KBM-7 (cell line): ENCODE results near the gene VSIG4.

Source experiments
- DNase-seq: peaks from one replicate; pipeline ENCODE4 v3.0.0-alpha.2; 2015
- in situ Hi-C: fragments of 300-500 bp; cut with MboI; formaldehyde crosslinking; loops from 2 replicates; pipeline ENCODE4 v1.14.3; 2020; ENCODE audit warnings: low sequenced_read_pairs, low pct_unique_long_range_greater_than_20kb, mixed read lengths

The VSIG4 gene

DNA sequence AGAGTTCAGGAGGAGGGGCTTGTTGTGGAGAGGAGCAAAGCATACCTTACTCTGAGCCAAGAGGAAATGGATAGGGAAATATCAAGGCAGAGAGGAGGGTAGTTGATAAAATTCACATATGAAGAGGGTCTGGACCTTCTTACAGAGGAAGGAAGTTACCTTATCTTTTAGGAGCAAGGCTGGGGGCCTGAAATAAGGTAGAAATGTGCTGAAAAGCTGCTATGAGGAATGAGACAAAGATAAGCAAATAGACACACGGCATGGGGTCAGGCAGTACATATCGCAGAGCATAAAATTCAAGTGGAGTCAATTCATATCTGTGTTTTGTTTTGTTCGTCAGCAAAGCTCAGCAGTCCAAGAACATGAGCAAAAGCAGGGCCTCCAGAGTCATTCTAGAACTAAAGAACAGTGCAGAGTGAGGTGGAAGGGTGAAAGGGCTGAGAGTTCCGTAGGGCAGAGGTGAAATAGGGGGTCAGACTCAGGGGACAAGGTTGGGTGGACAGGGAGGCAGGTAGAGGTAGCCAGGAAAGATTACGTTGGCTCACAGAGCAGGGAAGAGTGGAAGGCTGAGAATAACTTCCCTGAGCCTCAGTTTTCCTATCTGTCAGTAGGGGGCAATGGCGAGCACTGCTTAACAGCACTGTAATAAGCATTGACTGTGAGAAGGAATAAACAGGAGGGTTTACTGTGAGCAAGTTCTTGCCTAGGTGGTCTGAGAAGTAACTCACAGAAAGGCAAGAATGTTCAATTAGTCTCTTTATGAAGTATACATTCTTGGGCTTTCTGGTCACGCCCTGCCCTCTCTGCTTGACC lies 9.2 kb downstream of the VSIG4 start:
- in situ Hi-C loops = no loop called here
- peak; percentile 71 for DNase-seq

DNA sequence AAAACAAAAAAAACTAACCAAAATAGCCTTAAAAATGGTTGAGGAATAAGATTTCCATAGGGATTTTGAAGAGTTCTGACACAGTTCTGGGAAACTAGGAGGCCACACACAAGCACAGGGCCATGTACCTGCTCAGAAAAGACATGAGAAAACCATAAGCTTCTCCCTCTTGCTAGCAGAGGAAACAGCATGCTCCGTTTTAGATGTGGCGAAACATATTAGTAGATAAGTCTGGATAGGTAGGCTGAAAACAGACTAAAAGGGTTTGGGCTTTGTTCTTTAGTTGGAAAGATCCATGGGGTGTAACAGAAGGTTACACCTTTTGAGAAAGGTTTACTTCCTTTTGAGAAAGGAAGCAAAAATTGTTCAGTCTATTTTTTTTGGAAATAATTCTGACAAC lies 10.9 kb downstream of the VSIG4 start:
- in situ Hi-C loops = no loop called here
- no peak for DNase-seq

DNA sequence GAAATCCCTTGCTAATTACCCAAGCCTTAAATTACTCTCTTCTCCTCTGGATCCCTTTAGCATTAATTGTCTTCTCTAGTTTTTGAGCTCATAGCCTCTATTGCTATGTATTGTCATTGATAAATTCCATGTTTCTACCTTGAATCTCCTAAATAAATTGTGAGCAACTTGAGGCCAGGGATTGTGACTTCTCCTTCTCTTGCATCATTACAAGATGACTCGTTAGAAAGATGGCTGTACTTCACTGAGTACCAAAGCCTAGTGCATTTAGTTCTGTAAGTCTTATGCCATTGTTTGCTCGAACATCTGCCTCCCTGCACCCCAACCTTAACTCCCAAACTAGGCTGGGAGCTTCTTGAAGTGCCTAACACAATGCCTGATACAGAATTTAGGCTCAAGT lies 15.3 kb downstream of the VSIG4 start:
- in situ Hi-C loops = loop anchor here (25.0 kb wide), 1 partner anchor 437 kb away; no protein-coding TSS in a partner anchor
- DNase-seq = no peak

DNA sequence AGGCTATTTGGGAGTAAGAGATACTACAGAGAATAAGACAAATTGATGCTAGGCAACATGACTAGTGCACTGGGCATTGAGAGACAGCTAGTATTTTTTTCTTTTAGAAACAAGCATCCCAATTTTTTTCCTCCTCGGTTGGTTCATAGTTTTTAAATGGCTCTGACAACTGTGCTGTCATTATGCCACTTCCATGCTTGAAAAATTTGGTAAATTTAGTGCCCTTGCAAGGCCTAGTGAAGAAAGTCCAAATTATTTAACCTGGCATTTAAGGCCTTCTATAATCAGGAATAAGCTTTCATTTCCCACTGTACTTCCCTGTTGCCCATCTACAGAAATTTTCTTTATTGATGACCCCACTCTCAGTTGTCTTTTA lies 15.8 kb downstream of the VSIG4 start:
- DNase-seq = no peak
- in situ Hi-C loops = loop anchor here (25.0 kb wide), 1 partner anchor 437 kb away; no protein-coding TSS in a partner anchor

DNA sequence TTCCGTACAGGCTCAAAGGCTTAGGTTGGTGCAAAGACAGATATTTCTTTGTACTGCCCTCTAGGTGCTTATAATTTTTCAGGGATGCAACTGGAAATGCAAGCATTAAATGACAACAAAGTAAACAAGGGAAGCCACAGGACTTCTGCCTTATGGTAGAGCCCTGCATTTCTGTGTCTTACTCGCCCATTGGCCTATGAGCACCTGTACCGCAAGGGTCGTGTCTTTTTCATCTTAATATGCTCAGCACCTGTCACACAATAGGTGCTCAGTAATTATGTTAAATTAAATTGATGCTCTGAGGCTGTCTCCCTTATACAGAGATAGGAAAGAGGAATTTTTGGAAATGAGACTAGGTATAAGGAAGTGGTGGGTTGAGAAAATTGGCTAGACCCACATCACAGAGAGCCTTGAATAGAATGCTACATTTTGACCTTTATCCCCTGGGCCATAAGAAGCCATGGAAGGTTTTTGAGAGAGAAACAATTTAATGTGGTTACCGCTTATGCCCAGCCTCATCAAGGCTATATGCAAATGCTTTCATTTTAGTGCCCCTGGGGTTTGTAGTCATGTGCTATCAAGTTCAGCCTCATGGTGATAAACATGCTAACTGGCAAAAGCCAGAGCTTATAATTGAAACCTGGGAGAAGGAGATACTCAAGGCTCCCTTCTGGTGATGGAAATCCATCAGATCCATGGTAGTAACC lies 16.3 kb downstream of the VSIG4 start:
- no peak for DNase-seq
- in situ Hi-C loops = loop anchor here (25.0 kb wide), 1 partner anchor 436 kb away; no protein-coding TSS in a partner anchor

DNA sequence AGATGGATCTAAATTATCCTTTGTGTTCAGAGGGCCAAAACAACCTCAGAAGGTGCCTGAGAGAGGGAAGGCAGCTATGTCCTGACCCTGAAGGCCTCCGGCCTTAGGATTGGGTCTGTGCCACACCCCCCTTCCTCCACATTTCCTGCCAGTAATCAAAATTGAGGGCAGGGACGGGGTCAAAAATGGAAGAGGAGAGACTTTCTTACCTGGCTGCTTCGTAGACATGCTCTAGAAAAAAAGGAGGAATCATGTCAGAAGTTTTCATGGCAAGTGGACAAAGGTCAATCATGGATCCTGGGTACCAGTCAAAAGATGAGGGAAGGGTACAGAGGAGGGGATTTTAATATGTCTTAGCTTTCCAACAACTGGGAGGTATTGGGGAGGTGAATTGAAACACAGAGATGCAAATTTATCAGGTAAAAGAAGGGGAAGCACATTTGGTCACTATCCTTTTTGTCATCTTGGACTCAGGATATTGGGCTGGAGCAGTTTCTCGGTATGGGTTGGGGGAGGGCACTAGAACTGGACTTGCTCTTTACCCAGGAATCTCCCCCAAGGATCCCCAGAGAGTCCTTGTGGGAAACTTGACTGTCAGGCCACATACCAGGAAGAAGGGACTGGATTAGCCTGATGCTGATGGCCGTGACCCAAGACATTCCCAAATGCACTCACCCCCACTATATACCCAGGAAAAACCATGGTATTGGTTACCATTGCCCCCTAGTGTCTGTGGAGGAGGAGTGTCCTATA lies 17.1 kb downstream of the VSIG4 start:
- DNase-seq = peak; percentile 85
- in situ Hi-C loops = loop anchor here (25.0 kb wide), 1 partner anchor 436 kb away; no protein-coding TSS in a partner anchor

DNA sequence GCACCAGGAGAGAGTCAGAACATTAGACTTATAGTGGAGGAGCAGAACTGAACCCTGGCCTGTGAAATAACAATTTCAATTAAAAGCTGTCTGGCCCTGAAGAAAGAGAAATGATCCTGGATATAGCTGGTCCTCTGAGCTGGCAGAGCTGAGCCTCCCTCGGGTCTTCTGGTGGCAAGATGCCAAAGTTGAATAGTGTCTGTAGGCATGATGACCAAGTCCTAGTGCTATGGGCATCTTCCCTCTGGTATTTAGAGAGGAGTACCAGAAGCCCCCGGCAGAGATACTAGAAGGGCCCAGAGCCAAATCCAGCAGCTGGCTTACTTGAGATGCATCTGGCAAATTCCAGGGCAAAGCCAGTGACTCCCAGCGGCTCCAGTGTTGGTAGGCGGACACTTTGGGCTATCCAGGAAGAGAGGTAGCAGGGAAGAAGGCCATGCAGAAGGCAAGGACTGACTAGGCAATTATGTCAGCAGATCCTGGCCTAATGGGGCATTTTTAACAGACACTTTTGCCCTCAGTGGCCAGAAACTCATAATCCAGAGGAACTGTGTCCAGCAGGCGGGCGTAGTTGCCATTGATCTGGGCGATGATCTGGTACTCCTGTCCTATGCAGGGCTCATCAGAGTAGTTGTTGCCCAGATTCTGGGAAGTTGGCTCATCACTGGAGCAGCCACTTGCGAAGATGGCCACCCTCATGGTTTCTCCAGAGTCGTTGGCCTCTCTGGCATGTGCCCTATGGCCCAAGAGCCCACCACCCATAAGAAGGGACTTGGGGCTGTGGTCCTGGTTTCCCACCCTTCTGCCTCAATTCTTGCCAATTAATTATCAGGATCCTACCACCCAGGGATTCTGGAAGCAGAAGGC lies 17.9 kb downstream of the VSIG4 start:
- in situ Hi-C loops = loop anchor here (25.0 kb wide), 1 partner anchor 435 kb away; no protein-coding TSS in a partner anchor
- peak; percentile 88 for DNase-seq

DNA sequence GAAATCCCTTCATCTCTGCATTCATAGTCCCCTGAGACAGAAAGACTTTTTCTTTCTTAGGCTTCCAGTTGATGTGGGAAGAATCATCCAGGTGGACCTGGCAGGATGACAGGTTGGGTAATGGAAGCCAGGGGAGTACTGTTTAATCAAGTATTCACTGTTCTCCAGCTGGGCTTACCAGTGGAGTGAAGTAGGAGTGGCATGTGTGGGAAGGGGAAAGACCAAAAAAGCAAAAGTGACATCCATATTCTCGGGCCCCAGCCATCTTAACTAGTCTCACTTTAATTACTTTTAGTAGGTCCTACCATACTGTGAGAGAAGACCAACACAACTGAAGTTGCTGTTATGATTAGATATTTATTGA lies 18.5 kb downstream of the VSIG4 start:
- peak; percentile 89 for DNase-seq
- in situ Hi-C loops = loop anchor here (25.0 kb wide), 1 partner anchor 434 kb away; no protein-coding TSS in a partner anchor

DNA sequence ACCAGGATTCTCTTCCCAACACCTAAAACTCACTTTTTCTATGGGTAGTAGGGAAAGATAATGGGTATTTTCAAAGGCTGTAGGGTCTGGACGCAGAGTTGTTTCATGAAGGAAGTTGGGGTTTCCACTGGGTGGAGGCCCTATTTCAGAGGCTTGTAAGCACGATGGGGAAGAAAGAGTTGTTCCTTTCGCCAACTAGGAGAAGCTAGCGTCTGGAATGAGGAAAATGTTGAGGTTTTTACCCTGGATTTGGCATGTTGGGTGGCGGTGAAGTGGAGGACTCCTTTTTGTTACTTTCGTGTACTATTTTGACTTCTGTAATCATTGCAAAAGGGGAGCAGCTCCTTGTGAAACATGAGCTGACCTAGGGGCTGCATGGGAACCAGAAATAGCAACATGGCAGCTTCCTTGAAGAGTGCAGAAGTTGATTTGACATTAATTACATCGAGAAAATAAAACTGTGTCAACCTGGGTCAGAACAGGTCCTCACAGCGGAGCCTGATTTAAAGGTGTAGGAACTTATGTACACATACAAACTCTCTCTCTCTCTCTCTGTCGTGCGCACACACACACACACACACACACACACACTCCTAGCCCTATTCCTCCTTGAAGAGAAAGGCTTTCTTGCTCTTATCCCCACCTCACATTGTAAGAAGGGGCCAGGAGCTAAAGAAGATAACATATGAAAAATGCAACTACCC lies 19.1 kb downstream of the VSIG4 start:
- no peak for DNase-seq
- in situ Hi-C loops = loop anchor here (25.0 kb wide), 1 partner anchor 433 kb away; no protein-coding TSS in a partner anchor

DNA sequence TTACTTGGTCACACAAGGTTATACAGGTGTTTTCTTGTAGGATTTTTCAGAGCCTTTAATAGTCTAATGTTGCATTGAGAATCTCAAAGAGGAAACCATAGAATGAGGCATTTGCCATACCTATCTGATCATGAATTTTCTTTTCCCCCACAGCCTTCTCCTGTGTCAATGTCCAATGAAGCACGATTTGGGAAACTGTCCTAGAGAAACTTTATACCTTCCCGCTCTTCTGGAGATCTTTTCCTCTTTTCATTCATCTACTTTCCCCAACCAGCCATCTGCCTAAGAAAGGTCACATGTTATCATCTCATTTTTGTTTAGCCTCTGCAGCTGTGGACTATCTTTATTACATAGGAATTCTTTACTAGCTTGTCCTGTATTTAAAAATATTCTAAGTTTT lies 19.9 kb downstream of the VSIG4 start:
- no peak for DNase-seq
- in situ Hi-C loops = loop anchor here (25.0 kb wide), 1 partner anchor 433 kb away; no protein-coding TSS in a partner anchor

DNA sequence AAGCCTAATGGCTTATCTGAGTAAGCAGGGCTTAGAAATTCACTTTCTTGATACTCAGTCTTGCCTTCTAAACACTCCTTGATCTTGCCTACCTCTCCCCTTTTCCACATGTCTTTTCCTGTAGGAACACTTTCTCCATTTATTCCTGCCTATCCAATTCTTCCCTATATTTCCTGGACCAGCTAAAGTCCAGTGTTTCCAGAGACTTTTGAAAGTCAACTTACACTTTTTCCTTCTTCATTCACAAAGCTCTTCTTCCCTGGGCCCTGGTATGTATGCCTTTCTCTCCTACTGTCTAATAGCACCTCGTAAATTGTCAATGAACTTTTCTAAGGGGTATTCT lies 20.6 kb downstream of the VSIG4 start:
- in situ Hi-C loops = loop anchor here (25.0 kb wide), 1 partner anchor 432 kb away; no protein-coding TSS in a partner anchor
- DNase-seq = no peak

DNA sequence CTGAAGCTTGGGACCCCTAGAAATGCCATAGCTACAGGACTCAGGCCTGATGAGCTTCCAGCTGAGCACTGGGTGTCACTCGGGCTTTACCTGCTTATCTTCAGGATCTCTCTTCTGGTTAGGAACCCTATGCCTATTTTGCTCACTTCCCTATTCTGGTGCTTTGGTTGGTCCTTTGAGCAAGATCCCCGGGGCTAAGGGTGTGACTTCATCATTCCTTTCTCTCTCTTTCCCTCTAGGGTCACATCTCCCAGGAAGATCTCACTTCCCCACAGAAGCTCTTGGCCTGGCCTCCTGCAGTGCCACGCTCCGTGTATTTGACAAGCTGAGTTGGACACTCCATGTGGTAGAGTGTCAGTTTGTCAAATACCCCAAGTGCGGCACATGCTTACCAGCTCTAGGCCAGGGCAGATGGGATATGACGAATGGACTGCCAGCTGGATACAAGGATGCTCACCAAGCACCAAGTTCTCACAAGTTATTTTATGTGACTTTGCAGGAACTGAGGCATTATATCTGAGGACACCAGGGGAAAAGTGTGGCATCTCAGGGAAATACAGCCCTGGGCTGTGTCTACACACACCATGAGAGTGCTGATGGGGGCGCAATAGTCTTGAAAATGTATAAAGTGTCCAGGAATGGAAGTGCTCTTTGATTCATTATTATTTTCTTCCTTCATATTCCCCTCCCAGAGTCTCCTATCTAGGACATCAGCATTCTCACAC lies 21.1 kb downstream of the VSIG4 start:
- peak; percentile 83 for DNase-seq
- in situ Hi-C loops = loop anchor here (25.0 kb wide), 1 partner anchor 431 kb away; no protein-coding TSS in a partner anchor

DNA sequence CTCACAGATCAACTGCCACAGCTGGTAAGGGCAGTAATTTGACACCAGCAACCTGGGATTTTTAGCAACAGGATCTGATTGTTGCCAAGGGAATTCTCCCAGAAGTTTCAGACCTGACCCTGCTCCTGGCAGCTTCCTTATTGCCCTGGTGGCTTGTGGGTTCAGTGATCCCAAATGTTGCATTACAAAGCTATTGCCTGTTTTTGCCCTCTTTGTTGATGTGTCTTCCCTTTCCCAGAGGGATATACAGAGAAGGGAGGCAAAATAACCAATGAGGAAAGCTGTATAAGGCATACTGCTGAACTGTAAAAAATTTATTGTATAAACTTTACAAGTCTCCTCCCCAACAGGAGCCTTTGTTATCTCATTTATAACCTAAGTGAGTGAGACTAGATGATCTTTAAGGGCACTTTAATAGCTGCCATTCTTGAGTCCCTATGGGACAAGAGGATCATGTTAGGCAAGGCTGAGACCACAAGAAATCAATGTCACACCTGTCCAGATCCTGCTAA lies 22.2 kb downstream of the VSIG4 start:
- DNase-seq = no peak
- in situ Hi-C loops = loop anchor here (25.0 kb wide), 1 partner anchor 430 kb away; no protein-coding TSS in a partner anchor

DNA sequence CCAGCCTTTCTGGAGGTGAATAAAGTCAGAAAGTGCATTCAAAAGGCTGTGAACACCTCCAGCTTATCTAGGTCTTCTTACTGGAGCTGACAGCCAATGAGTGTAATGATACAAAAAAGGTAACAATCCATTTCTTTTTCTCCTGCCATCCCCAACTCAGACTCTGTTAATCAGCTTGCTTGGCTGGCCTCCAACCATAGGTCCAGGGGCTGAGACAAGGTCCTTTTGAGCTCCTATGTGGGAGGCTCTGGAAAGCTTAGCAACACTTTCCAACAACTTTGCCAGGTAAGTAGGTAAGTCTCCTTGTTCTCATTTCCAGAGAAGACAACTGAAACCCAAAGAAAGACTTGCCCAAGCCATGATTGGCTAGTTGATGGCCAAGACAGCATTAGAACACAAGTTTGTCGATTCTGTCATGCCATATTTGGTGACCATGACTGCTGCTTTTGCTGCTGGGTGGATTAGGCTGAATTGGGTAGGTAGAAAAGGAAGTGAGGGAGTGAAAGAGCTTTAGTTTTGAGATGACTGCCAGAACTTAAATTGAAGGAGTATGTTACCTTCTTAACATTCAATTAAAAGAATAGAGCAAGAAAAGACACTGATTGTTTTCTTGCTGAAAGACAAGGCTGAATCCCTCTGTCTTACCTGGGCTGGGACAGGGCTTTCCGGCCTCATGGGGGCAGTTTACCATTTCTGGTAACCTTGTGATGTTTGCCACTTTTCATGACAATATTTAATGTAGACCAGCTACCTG lies 22.8 kb downstream of the VSIG4 start:
- in situ Hi-C loops = loop anchor here (25.0 kb wide), 1 partner anchor 430 kb away; no protein-coding TSS in a partner anchor
- DNase-seq = peak; percentile 65

DNA sequence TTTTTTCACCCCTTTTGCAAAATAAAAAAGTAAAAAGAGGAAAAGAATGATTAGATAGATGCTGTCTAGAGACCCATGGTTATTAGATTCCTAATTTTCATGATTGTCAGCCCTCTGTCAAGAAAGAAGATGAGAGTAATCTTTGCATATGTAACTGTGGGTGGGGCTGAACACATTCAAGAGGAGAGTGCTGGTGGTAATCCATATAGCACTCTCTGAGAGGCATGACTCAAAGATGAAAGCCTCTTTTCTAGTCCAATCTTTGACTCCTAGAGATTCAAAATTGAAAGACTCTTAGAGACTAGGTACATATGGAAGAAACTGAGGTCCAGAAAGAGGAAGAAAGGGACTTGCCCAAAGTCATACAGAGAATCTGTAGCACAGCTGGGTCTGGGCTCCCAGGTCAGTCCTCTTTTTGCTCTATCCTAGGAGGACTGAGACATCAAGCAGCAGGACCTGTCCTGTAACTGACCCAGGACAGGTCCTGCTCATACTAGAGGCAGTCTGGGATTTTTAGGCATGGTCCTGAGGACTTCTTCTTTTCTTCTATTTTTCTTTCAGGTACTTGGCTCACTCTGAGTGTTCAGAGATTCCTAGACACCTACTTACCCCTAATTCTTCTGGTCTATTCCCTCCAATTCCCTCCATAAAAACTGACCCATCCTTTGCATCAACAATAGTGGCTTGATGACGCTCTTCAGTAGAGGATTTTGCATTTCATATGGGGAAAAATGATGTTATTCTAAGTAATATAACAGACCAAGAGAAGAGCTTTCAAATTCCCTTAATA lies 23.8 kb downstream of the VSIG4 start:
- no peak for DNase-seq
- in situ Hi-C loops = loop anchor here (25.0 kb wide), 1 partner anchor 429 kb away; no protein-coding TSS in a partner anchor
